ENCODE data around the gene RASAL2. TPM values are rescaled to one million over a fixed set of nuclear protein-coding genes. Genes with fewer than 3 reads are reported as not detected.

RASAL2 gene
- total and polyA plus RNA-seq, 9 of the 15 experiments (the other 6 are each of a cell fraction or from before 2014, with no cell fraction given) = 0.13 to 1.0 (median 0.62) TPM

DNA sequence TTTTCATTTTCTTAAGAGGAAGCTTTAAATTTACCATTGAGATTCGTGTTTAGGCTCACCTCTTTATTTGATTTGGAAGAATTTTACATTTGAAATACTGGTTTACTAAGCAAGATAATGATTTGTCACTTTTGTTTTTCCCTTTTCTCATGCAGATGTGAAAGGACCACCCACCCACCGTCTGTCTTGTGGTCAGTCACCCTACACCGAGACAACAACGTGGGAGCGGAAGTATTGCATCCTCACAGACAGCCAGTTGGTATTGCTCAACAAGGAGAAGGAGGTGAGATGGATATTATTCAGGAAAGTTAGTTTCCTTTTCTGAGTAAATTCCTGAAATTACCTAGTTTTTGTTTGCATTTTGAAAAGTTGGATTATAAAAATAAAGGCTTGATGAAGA lies 189.5 kb downstream of the RASAL2 start:
- H3K27ac ChIP-seq (ENCODE audit: extremely low read depth, low read depth, low read length) = no peak overlapping the region
- no peaks in the 10 kb centered on the region for H3K9me3 ChIP-seq (replicated peaks; ENCODE audit: control insufficient read depth, insufficient read depth, low read depth, low read length)
- FAIRE-seq (no peak), DNase-seq (ENCODE audit: extremely low read depth in 1 of 4, low spot score in 3 of 4) (no peak), ATAC-seq (no peak)
- H3K4me2 ChIP-seq (ENCODE audit: insufficient read depth, low read length) = no peak overlapping the region
- 2% methylated on average over 5 of the region's 5 CpGs for WGBS (ENCODE audit: insufficient coverage, low coverage, missing lambda C conversion rate)
- no peaks in the 10 kb centered on the region for H3K36me3 ChIP-seq (ENCODE audit: control insufficient read depth, insufficient read depth, low read length)
- no peaks in the 10 kb centered on the region for H3K27me3 ChIP-seq (ENCODE audit: control insufficient read depth in 2 of 2, insufficient read depth in 2 of 2, low read length in 2 of 2)
- no peak for TF ChIP-seq CEBPG (CRISPR knock-in tag; IDR thresholded peaks at IDR 0.05)
- TF ChIP-seq CEBPG (tag; conservative IDR thresholded peaks at IDR 0.05 in 1 of 2, IDR thresholded peaks at IDR 0.05 in 1 of 2) = 0 out of 4 replicates have a peak, but pooled peaks of 1 of the 2 experiments have one; percentile 35
- TF ChIP-seq MTA2 (IDR thresholded peaks at IDR 0.05; ENCODE audit: low read depth) = no peak
- TF ChIP-seq U2AF1 (optimal IDR thresholded peaks at IDR 0.05; ENCODE audit: low read depth, low read length) = no peak
- TF ChIP-seq ZNF143 (CRISPR knock-in tag; IDR thresholded peaks at IDR 0.05) = no peak
- no peak for TF ChIP-seq TCF7 (IDR thresholded peaks at IDR 0.05; ENCODE audit: borderline replicate concordance)
- peak; percentile 54; the same call in 1 of the 2 replicates for TF ChIP-seq CEBPB (tag; IDR thresholded peaks at IDR 0.05)
- TF ChIP-seq ZFP1 (CRISPR knock-in tag; IDR thresholded peaks at IDR 0.05) = no peak
- no peaks in the 10 kb centered on the region for H4K20me1 ChIP-seq (replicated peaks; ENCODE audit: control insufficient read depth, insufficient read depth, low read length)
- H3K9ac ChIP-seq (ENCODE audit: insufficient read depth in 1 of 2, low read depth in 2 of 2, low read length in 2 of 2) = no peak overlapping the region
- CTCF ChIA-PET (ENCODE audit: low intra/inter-chr PET ratio) = interaction anchor here (1.5 kb wide), 1 partner anchor 252 kb away, joined by 4 read pairs; no protein-coding TSS in a partner anchor
- no peak overlapping the region for H3K4me3 ChIP-seq
- H2AFZ ChIP-seq (ENCODE audit: low read depth, low read length) = no peak overlapping the region
- no peaks in the 10 kb centered on the region for H3K9me1 ChIP-seq (ENCODE audit: control insufficient read depth, insufficient read depth, low read length)
- in situ Hi-C loops (cut with MboI) = no loop called here
- intact Hi-C loops (cut with micrococcal nuclease) = loop anchor here (1.0 to 5.0 kb wide), 3 partner anchors 231 to 335 kb away; no protein-coding TSS in a partner anchor
- no peaks in the 10 kb centered on the region for H3K4me1 ChIP-seq (replicated peaks in 1 of 2; ENCODE audit: control insufficient read depth in 2 of 2, insufficient read depth in 2 of 2, low read length in 2 of 2)
- no peaks in the 10 kb centered on the region for H3K79me2 ChIP-seq (ENCODE audit: control insufficient read depth, insufficient read depth, low read length)
- no TSS peak for BruUV-seq (replicated peaks)
- POLR2A ChIA-PET = no interaction called here

Measured in K562 (cell line).